NCI-H345 treated with DMSO at 0.1 percent for 48 hours (cell line): Measurements from ENCODE around the gene L3MBTL3.

Experiments used
- DNase-seq: peaks from one replicate; lab custom pipeline; 2025; ENCODE audit not compliant: unreplicated experiment; lab: John Stamatoyannopoulos, UW

The L3MBTL3 gene

GRCh38 chr6:130176378-130176777 lies 158.0 kb downstream of the L3MBTL3 start:
- DNase-seq = no peak

- no peak for DNase-seq
These were observed 160.3 kb downstream of the L3MBTL3 start for GRCh38 chr6:130178692-130179091.

- no peak for DNase-seq
These were observed 164.1 kb downstream of the L3MBTL3 start for GRCh38 chr6:130182466-130182865.

- DNase-seq = no peak
These were observed 165.2 kb downstream of the L3MBTL3 start for GRCh38 chr6:130183271-130184222.

- DNase-seq = no peak
These were observed 167.3 kb downstream of the L3MBTL3 start for GRCh38 chr6:130185658-130186057.

- DNase-seq = no peak
These were observed 169.2 kb downstream of the L3MBTL3 start for GRCh38 chr6:130187335-130188206.

DNA sequence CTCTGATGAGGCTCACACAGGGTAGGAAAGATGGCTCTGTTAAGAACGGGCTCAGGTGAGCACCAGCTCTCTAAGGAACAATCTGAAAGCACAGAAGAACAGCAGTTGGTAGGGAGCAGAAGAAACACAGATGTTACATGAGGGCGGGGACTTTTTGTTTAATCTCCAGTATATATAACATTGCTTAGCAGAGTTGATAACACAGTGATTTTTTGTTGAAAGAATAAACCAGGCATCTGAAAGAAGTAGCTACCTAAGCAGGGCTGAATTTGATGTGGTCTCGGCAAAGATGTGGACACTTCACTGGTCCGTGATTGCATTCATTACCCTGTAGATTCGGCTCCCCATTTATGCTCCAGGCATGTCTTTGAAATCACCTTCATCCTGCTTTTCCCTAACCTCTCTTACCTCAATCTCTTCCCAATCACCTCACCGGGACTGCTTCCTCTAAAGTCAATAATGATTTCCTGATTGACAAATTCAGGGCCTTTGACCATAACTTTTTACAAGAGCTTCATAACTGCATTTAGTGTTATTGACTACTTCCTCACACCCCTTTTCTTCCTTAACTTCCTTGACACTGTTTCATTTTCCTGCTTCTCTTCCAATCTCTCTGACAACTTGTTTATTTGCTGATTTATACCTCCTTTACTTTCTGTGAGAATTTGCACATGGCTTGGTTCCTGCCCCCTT lies 170.0 kb downstream of the L3MBTL3 start:
- DNase-seq = no peak

DNA sequence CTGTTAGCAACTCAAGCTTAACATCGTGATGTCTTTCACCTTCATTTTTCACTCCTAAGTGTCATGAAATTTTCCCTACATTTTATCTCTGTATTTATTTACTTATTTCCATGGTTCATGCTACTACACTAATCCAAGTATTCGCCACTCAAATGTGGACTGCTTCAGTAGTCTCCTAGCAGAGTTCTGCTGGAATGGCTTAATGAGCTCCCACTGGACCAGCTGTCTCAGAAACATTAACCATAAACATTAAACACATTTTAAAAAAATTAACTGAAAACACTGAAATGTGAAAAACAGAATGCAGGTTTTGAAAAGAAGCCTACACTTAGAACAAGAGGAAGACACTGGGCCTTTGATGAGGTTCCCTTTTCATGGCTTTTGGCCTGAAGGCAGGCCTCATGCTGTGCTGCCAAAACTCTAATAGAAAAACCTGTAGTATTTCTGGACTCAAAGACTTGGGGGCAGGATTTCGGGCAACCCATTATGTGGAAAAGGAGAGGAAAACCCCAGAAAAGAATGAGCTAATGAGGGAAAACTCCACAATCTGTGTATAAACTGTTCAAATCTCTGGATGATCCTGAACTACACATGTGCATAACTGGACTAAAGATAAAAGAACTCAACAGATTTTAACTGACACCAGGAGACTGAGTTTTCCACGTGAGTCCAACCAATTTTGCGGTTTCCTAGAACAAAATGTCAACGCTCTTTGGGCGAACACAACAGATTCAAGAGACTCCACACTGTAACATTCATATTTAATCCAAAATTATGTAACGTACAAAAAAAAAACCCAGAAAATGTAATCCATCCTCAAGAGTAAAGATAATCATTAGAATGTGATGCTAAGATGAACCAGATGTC lies 171.4 kb downstream of the L3MBTL3 start:
- DNase-seq = no peak
